Activated gamma-delta T cell (primary cell): ENCODE data around the gene MAGI3.
"Not testable (repeated sequence)": the region's sequence is repeated elsewhere in the genome, so short reads cannot be mapped to it uniquely, and the experiment has no call there.

Experiments used
- DNase-seq: peaks from one replicate; lab custom pipeline; 2025; lab: John Stamatoyannopoulos, UW

Gene MAGI3

GRCh38 chr1:113399062-113399583 lies 8.8 kb downstream of the MAGI3 start:
- DNase-seq = no peak

GRCh38 chr1:113401067-113401466 lies 10.8 kb downstream of the MAGI3 start:
- no peak for DNase-seq

GRCh38 chr1:113401728-113402127 lies 11.4 kb downstream of the MAGI3 start:
- no peak for DNase-seq

- no peak for DNase-seq
Measured at GRCh38 chr1:113403065-113403464, 12.8 kb downstream of the MAGI3 start.

- DNase-seq = no peak
Measured at GRCh38 chr1:113405573-113405972, 15.3 kb downstream of the MAGI3 start.

- DNase-seq = not testable (repeated sequence)
Measured at GRCh38 chr1:113406149-113406548, 15.8 kb downstream of the MAGI3 start.

GRCh38 chr1:113409363-113409762 lies 19.0 kb downstream of the MAGI3 start:
- DNase-seq = no peak

- DNase-seq = not testable (repeated sequence)
Measured at GRCh38 chr1:113412020-113412419, 21.7 kb downstream of the MAGI3 start.

- DNase-seq = no peak
Measured at GRCh38 chr1:113415310-113416070, 25.2 kb downstream of the MAGI3 start.

- not testable (repeated sequence) for DNase-seq
Measured at GRCh38 chr1:113416071-113416470, 25.8 kb downstream of the MAGI3 start.

GRCh38 chr1:113416496-113416895 lies 26.2 kb downstream of the MAGI3 start:
- DNase-seq = no peak

GRCh38 chr1:113422315-113423068 lies 32.2 kb downstream of the MAGI3 start:
- DNase-seq = no peak

GRCh38 chr1:113423826-113424225 lies 33.5 kb downstream of the MAGI3 start:
- no peak for DNase-seq

GRCh38 chr1:113429461-113430153 lies 39.3 kb downstream of the MAGI3 start:
- no peak for DNase-seq

- no peak for DNase-seq
Measured at GRCh38 chr1:113433184-113433583, 42.9 kb downstream of the MAGI3 start.

- DNase-seq = no peak
Measured at GRCh38 chr1:113434081-113434873, 44.0 kb downstream of the MAGI3 start.

GRCh38 chr1:113434874-113435175 lies 44.5 kb downstream of the MAGI3 start:
- DNase-seq = no peak

GRCh38 chr1:113437554-113438341 lies 47.4 kb downstream of the MAGI3 start:
- DNase-seq = no peak

GRCh38 chr1:113438505-113439276 lies 48.4 kb downstream of the MAGI3 start:
- no peak for DNase-seq

- no peak for DNase-seq
Measured at GRCh38 chr1:113439277-113439670, 49.0 kb downstream of the MAGI3 start.
